H1 (cell line): Measurements from ENCODE around the gene KLK7. TPM values are rescaled to one million over a fixed set of nuclear protein-coding genes. Genes with fewer than 3 reads are reported as not detected.

Source experiments
- CTCF ChIA-PET: fragments of 300-600 bp; sonication (Branson Sonifier 250); formaldehyde crosslinking; loops from one replicate; lab custom pipeline; 2021; ENCODE audit not compliant: partially characterized antibody; lab: Charles Lee
- POLR2A ChIA-PET: fragments of 300-600 bp; sonication (Branson Sonifier 250); formaldehyde crosslinking; loops from one replicate; lab custom pipeline; 2021; ENCODE audit warnings: inconsistent platforms; ENCODE audit not compliant: partially characterized antibody; lab: Charles Lee
- DNase-seq, 2 experiments: peaks; one replicate each; pipeline versions ENCODE4 v3.0.0 to v3.0.0-alpha.2; 2010 to 2022; ENCODE audit warnings: low spot score in 2 of 2, low read depth in 1 of 2, mixed read lengths in 1 of 2
- FAIRE-seq: peaks from 2 replicates; lab custom pipeline; 2011; peaks lifted over from hg19 to GRCh38; lab: Jason Lieb, UNC
- H2AFZ ChIP-seq: 2 replicates; pipeline ENCODE4 v1.8.1; 2012; ENCODE audit warnings: low read length, inconsistent platforms
- H2AK5ac ChIP-seq: 2 replicates; pipeline ENCODE4 v1.6.1; 2013; ENCODE audit warnings: low read depth, low read length
- H2BK120ac ChIP-seq: replicated peaks from 2 replicates; pipeline ENCODE3; 2013; ENCODE audit warnings: low read depth, low read length, inconsistent platforms
- H2BK12ac ChIP-seq: 2 replicates; pipeline ENCODE4 v1.6.1; 2013; ENCODE audit warnings: low read depth, low read length
- H2BK15ac ChIP-seq: 2 replicates; pipeline ENCODE4 v1.6.1; 2013; ENCODE audit warnings: low read length
- H2BK20ac ChIP-seq: 2 replicates; pipeline ENCODE4 v1.6.1; 2013; ENCODE audit warnings: low read length
- H2BK5ac ChIP-seq: 2 replicates; pipeline ENCODE4 v1.6.1; 2013; ENCODE audit warnings: low read depth, low read length
- H3K14ac ChIP-seq: 2 replicates; pipeline ENCODE4 v1.6.1; 2013; ENCODE audit warnings: inconsistent platforms; ENCODE audit not compliant: insufficient read length
- H3K18ac ChIP-seq: 2 replicates; pipeline ENCODE4 v1.6.1; 2013; ENCODE audit warnings: low read length; ENCODE audit errors: extremely low read depth
- H3K23ac ChIP-seq: 2 replicates; pipeline ENCODE4 v1.6.1; 2013; ENCODE audit warnings: inconsistent platforms; ENCODE audit not compliant: insufficient read length
- H3K23me2 ChIP-seq: 2 replicates; pipeline ENCODE4 v1.6.1; 2013; ENCODE audit warnings: low read depth, low read length
- H3K27ac ChIP-seq: 2 replicates; pipeline ENCODE4 v1.6.1; 2011; ENCODE audit warnings: low read depth, low read length, inconsistent platforms
- H3K27me3 ChIP-seq, 4 experiments: replicated peaks in 1 of 4; 1 replicate in 1 of 4; 2 replicates in 3 of 4; pipeline versions ENCODE4 v1.6.1 to v1.8.1; 2011 to 2013; ENCODE audit warnings: low read length in 3 of 4, mild to moderate bottlenecking in 3 of 4, inconsistent platforms in 2 of 4, mixed read lengths in 2 of 4, moderate library complexity in 1 of 4; ENCODE audit not compliant: control insufficient read depth in 3 of 4, insufficient read depth in 3 of 4; ENCODE audit errors: extremely low read depth in 1 of 4
- H3K36me3 ChIP-seq, 4 experiments: 2 replicates each; pipeline versions ENCODE4 v1.6.1 to v1.8.1; 2011 to 2013; ENCODE audit warnings: mild to moderate bottlenecking in 4 of 4, low read length in 3 of 4, moderate library complexity in 2 of 4, control low read depth in 1 of 4, inconsistent platforms in 1 of 4; ENCODE audit not compliant: insufficient read depth in 4 of 4, control insufficient read depth in 2 of 4
- H3K4ac ChIP-seq: replicated peaks from 2 replicates; pipeline ENCODE3; 2013; ENCODE audit warnings: low read length, low read depth, mixed read lengths, inconsistent platforms; ENCODE audit not compliant: insufficient read length
- H3K4me1 ChIP-seq, 4 experiments: replicated peaks in 1 of 4; 1 replicate in 1 of 4; 2 replicates in 3 of 4; pipeline versions ENCODE4 v1.6.1 to v1.8.1; 2011 to 2013; ENCODE audit warnings: low read length in 3 of 4, inconsistent platforms in 2 of 4, mixed read lengths in 1 of 4; ENCODE audit not compliant: insufficient read depth in 4 of 4, control insufficient read depth in 3 of 4
- H3K4me2 ChIP-seq, 2 experiments: 2 replicates each; pipeline versions ENCODE4 v1.6.1 to v1.8.1; 2011 to 2013; ENCODE audit warnings: low read depth in 2 of 2, low read length in 2 of 2, control low read depth in 1 of 2, inconsistent platforms in 1 of 2, mild to moderate bottlenecking in 1 of 2; ENCODE audit not compliant: insufficient read depth in 1 of 2
- H3K4me3 ChIP-seq, 4 experiments: fragments of 200-600, 300-600 bp in 1 of 4; sonication (generic), shearing (Covaris generic), sonication (Bioruptor Twin) in 1 of 4; 2 replicates each; pipeline versions ENCODE4 v1.5.1 to v1.8.1; 2011 to 2016; ENCODE audit warnings: low read length in 4 of 4, low read depth in 3 of 4, control low read depth in 2 of 4, inconsistent platforms in 2 of 4, mild to moderate bottlenecking in 2 of 4, mixed read lengths in 1 of 4, moderate library complexity in 1 of 4; ENCODE audit not compliant: insufficient read depth in 2 of 4; ENCODE audit errors: extremely low read depth in 1 of 4
- H3K56ac ChIP-seq: replicated peaks from 2 replicates; pipeline ENCODE3; 2013; ENCODE audit warnings: low read depth, mild to moderate bottlenecking, mixed read lengths, low read length, inconsistent platforms; ENCODE audit not compliant: insufficient read length
- H3K79me1 ChIP-seq: 2 replicates; pipeline ENCODE4 v1.6.1; 2013; ENCODE audit warnings: low read depth, low read length, control low read depth
- H3K79me2 ChIP-seq, 2 experiments: 2 replicates each; pipeline versions ENCODE4 v1.6.1 to v1.8.1; 2012 to 2013; ENCODE audit warnings: low read length in 2 of 2, mild to moderate bottlenecking in 2 of 2, inconsistent platforms in 1 of 2; ENCODE audit not compliant: insufficient read depth in 2 of 2, control insufficient read depth in 1 of 2
- H3K9ac ChIP-seq, 4 experiments: replicated peaks in 1 of 4; 1 replicate in 1 of 4; 2 replicates in 3 of 4; pipeline versions ENCODE4 v1.6.1 to v1.8.1; 2011 to 2013; ENCODE audit warnings: low read depth in 3 of 4, low read length in 3 of 4, control low read depth in 2 of 4, mild to moderate bottlenecking in 2 of 4, moderate library complexity in 2 of 4, inconsistent platforms in 1 of 4; ENCODE audit errors: extremely low read depth in 1 of 4
- H3K9me3 ChIP-seq, 2 experiments: 2 replicates each; pipeline versions ENCODE4 v1.6.1 to v1.8.1; 2012 to 2013; ENCODE audit warnings: mild to moderate bottlenecking in 2 of 2, moderate library complexity in 2 of 2, control low read depth in 1 of 2, inconsistent platforms in 1 of 2, low read depth in 1 of 2, low read length in 1 of 2, mixed read lengths in 1 of 2; ENCODE audit not compliant: insufficient read depth in 2 of 2
- H4K20me1 ChIP-seq, 2 experiments: replicated peaks in 1 of 2; 2 replicates each; pipeline versions ENCODE3 to v1.8.1; 2011 to 2013; ENCODE audit warnings: inconsistent platforms in 2 of 2, low read length in 2 of 2, mild to moderate bottlenecking in 1 of 2; ENCODE audit not compliant: insufficient read depth in 2 of 2, control insufficient read depth in 1 of 2
- H4K5ac ChIP-seq: 2 replicates; pipeline ENCODE4 v1.6.1; 2013; ENCODE audit warnings: low read length, low read depth, mixed read lengths, inconsistent platforms; ENCODE audit not compliant: insufficient read length
- H4K8ac ChIP-seq: 2 replicates; pipeline ENCODE4 v1.8.0; 2013; ENCODE audit warnings: mild to moderate bottlenecking, moderate library complexity, low read length, inconsistent platforms; ENCODE audit not compliant: insufficient read depth; ENCODE audit errors: extremely low read depth
- H4K91ac ChIP-seq: replicated peaks from 2 replicates; pipeline ENCODE3; 2013; ENCODE audit warnings: low read length, mixed read lengths, inconsistent platforms; ENCODE audit not compliant: insufficient read length
- BACH1 ChIP-seq: IDR thresholded peaks from 2 replicates; pipeline ENCODE4 v1.6.1; 2012; ENCODE audit warnings: low read length, improper control_type of control experiment
- CBX8 ChIP-seq: fragments of 300-800, 300-1000 bp; sonication (generic); IDR thresholded peaks from 2 replicates; pipeline ENCODE4 v1.7.1; 2016; ENCODE audit warnings: low read depth, low read length, borderline replicate concordance
- CTCF ChIP-seq, 3 experiments: IDR thresholded peaks; 1 replicate in 2 of 3; 2 replicates in 1 of 3; pipeline versions ENCODE4 v1.5.1 to v1.6.1; 2011; ENCODE audit warnings: low read length in 3 of 3, mild to moderate bottlenecking in 3 of 3, inconsistent platforms in 2 of 3, low read depth in 1 of 3, moderate library complexity in 1 of 3; ENCODE audit not compliant: insufficient read depth in 1 of 3; ENCODE audit errors: control extremely low read depth in 1 of 3
- EGR1 ChIP-seq: IDR thresholded peaks from 2 replicates; pipeline ENCODE4 v1.6.1; 2011; ENCODE audit warnings: low read depth, low read length, borderline replicate concordance
- EP300 ChIP-seq, 2 experiments: IDR thresholded peaks; 1 replicate in 1 of 2; 2 replicates in 1 of 2; pipeline ENCODE4 v1.6.1; 2011 to 2012; ENCODE audit warnings: low read depth in 2 of 2, low read length in 2 of 2, mild to moderate bottlenecking in 2 of 2, borderline replicate concordance in 1 of 2, inconsistent platforms in 1 of 2, moderate library complexity in 1 of 2
- HDAC6 ChIP-seq: IDR thresholded peaks from one replicate; pipeline ENCODE4 v1.7.1; 2012; ENCODE audit warnings: low read depth, mild to moderate bottlenecking, inconsistent platforms, low read length, moderate library complexity
- TAF1 ChIP-seq: IDR thresholded peaks from 2 replicates; pipeline ENCODE4 v1.6.1; 2011; ENCODE audit warnings: mild to moderate bottlenecking, low read depth, low read length
- USF2 ChIP-seq: IDR thresholded peaks from 2 replicates; pipeline ENCODE4 v1.6.1; 2011; ENCODE audit warnings: low read length, improper control_type of control experiment
- ZNF274 ChIP-seq: IDR thresholded peaks from 2 replicates; pipeline ENCODE4 v1.7.0; 2012; ENCODE audit warnings: low read length, borderline replicate concordance; ENCODE audit errors: extremely low read depth
- WGBS, 2 experiments: shearing (Covaris generic) in 1 of 2; methylation state at CpG; one replicate each; pipeline versions ENCODE4 v1.1.6 to v1.1.7; 2013 to 2015; ENCODE audit warnings: low lambda C conversion rate in 2 of 2, mixed read lengths in 2 of 2, inconsistent platforms in 1 of 2, low coverage in 1 of 2, missing lambda C conversion rate in 1 of 2; ENCODE audit not compliant: insufficient replicate concordance in 2 of 2, insufficient coverage in 1 of 2, insufficient read length in 1 of 2; ENCODE audit errors: extremely low coverage in 1 of 2, missing lambda C conversion rate in 1 of 2; 5-methylcytosine and 5-hydroxymethylcytosine counted together
- polyA plus RNA-seq, 7 experiments: library from polyadenylated mRNA; depleted of rRNA in 3 of 7; stranded (reverse) in 5 of 7; unstranded in 2 of 7; fragments of >200 nt in 5 of 7; fragments of 200-250 nt in 2 of 7; gene quantifications; 1 replicate in 5 of 7; 2 replicates in 1 of 7; 4 replicates in 1 of 7; pipeline versions ENCODE4 v1.2.1 to v1.2.3, GENCODE V29; 2011 to 2013; ENCODE audit warnings: missing spikeins in 2 of 7, mixed read lengths in 2 of 7
- total RNA-seq: library from RNA; stranded (reverse); fragmentation: NEBNext Ultra II Directional; extraction: Animal tissue kit (Norgen Biotek cat#: 25700); gene quantifications from 2 replicates; pipeline ENCODE4 v1.2.1, GENCODE V29; 2021

KLK7 gene
- total and polyA plus RNA-seq, 2 of the 8 experiments (the other 6 are each of a cell fraction or from before 2014, with no cell fraction given): 0.73 to 1.4 TPM

GRCh38 chr19:50943074-50943828, 40.5 kb downstream of the KLK7 start:
- no peak overlapping the region for H3K23ac ChIP-seq
- no peak overlapping the region for H3K9ac ChIP-seq
- H3K36me3 ChIP-seq: no peaks in the 10 kb centered on the region
- peak overlapping the region; percentile 35; the same call in 1 of the 2 replicates for H4K8ac ChIP-seq
- no peak overlapping the region for H4K5ac ChIP-seq
- no peak overlapping the region for H2BK5ac ChIP-seq
- H4K20me1 ChIP-seq: no peaks in the 10 kb centered on the region
- CTCF ChIA-PET: interaction anchor here (0.7 to 1.3 kb wide), 3 partner anchors 73 to 638 kb away, joined by 3 to 4 read pairs (median 4); no protein-coding TSS in a partner anchor
- 84% methylated on average over 9 of the region's 10 CpGs; no CpG with 5 or more reads in 1 of the 2 experiments for WGBS, 2 experiments
- H3K27me3 ChIP-seq: peaks cover 0 to 3% (median 0%) of the 10 kb centered on the region in 4 experiments; a peak in 1 of 7 replicates
- no peak for DNase-seq
- no peak overlapping the region for H4K91ac ChIP-seq
- H2BK12ac ChIP-seq: no peak overlapping the region
- H2AK5ac ChIP-seq: no peak overlapping the region
- no peaks in the 10 kb centered on the region for H3K79me2 ChIP-seq
- H3K9me3 ChIP-seq: no peaks in the 10 kb centered on the region
- H3K14ac ChIP-seq: no peak overlapping the region
- H2AFZ ChIP-seq: no peak overlapping the region
- no peak overlapping the region for H3K4me3 ChIP-seq
- no peak overlapping the region for H3K27ac ChIP-seq
- no peaks in the 10 kb centered on the region for H3K23me2 ChIP-seq
- H3K4me1 ChIP-seq: no peaks in the 10 kb centered on the region
- POLR2A ChIA-PET: no interaction called here
- no peak overlapping the region for H3K18ac ChIP-seq
- no peak overlapping the region for H3K56ac ChIP-seq
- no peak for FAIRE-seq
- no peak overlapping the region for H2BK15ac ChIP-seq
- no peak overlapping the region for H2BK20ac ChIP-seq
- H2BK120ac ChIP-seq: no peak overlapping the region
- no peaks in the 10 kb centered on the region for H3K79me1 ChIP-seq
- no peak overlapping the region for H3K4me2 ChIP-seq
- H3K4ac ChIP-seq: no peak overlapping the region
- TF ChIP-seq EP300 (IDR thresholded peaks at IDR 0.05; ENCODE audit: borderline replicate concordance in 1 of 2, low read depth in 2 of 2, low read length in 2 of 2) (no peak), BACH1 (no peak), CTCF (IDR thresholded peaks at IDR 0.05; ENCODE audit: control extremely low read depth in 1 of 3, insufficient read depth in 1 of 3, low read depth in 1 of 3, low read length in 3 of 3) (no peak), ZNF274 (no peak), USF2 (no peak), CBX8 (no peak), TAF1 (no peak), EGR1 (no peak), HDAC6 (no peak)
